Measurements from ENCODE around the gene TSPO2.

DNA sequence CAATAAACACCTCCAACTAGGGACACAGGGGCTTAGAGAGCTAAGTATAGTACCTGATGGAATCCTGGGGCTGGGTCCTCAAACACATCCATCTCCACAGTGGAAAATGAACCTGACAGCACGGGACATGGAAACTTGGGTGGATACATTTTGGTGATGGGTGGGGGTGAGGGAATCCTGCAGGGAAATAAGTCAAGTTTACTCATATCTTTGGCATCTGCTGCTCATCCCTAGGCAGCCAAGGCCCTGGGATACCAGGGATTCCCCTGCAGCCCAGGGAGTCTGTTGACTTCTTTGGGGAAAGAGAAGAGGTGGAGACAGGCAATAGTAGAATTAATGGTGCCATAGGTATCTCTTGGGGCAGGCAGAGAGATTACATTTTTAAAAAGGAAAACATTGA, 17.3 kb downstream of the TSPO2 start:
- TF ChIP-seq POLR2AphosphoS5 (IDR thresholded peaks at IDR 0.05; ENCODE audit: low read depth, low read length) (no peak), POLR2A (IDR thresholded peaks at IDR 0.05; ENCODE audit: low read depth, low read length) (no peak), TAF1 (IDR thresholded peaks at IDR 0.05; ENCODE audit: borderline replicate concordance, low read depth, low read length) (no peak)
